Activated T-cell treated with anti-CD3 and anti-CD28 coated beads, Interleukin-2, amount 50 U/mL, for 1 hour (primary cell): ENCODE data around the gene PSENEN.
A peak's percentile ranks its signal among the peaks of the same experiment; 100 is the strongest.

Experiments used
- DNase-seq: peaks from one replicate; pipeline ENCODE4 v3.0.0-alpha.2; 2020

The PSENEN gene

GRCh38 chr19:35745328-35746086, at the start of gene PSENEN, which contains the start of gene U2AF1L4:
PSENEN (plus strand) TSS chr19:35745651; CDS start chr19:35745931, 280 bp downstream.
U2AF1L4 (minus strand) TSS chr19:35745418; CDS start chr19:35745391, 27 bp downstream.
- peak; percentile 93 for DNase-seq

- no peak for DNase-seq
These were observed 49.5 kb upstream of the PSENEN start for GRCh38 chr19:35695895-35696422.

GRCh38 chr19:35696835-35697234, 48.6 kb upstream of the PSENEN start:
- DNase-seq, result no peak

- DNase-seq, result peak; percentile 88
These were observed 43.0 kb upstream of the PSENEN start for GRCh38 chr19:35702223-35703012.

- no peak for DNase-seq
These were observed 42.1 kb upstream of the PSENEN start for GRCh38 chr19:35703343-35703742.

DNA sequence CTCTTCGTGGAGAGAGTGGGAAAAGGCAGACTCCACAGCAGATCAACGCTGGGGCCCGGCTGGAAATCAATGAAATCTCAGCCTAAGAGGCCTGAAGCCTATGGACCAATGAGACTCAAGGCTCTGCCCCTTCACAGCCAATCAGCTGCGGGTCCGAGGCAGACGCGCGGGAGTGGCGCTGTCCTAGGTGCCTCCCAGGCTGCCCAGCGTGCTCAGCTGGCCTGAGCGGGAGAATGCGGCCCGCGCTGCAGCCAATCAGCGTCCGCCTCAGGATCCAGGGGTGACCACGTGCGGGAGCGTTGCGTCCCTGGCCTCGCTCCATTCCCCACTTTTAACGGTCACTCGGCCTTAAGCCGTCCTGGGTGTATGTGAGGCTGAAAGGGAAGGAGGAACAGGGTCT, 41.2 kb upstream of the PSENEN start, which contains the start of gene ZBTB32:
TSS of gene ZBTB32 (plus strand) at position 341 of the 400 bp plus-strand sequence. CDS start 10,069 bp downstream, outside the sequence.
- DNase-seq, result no peak

DNA sequence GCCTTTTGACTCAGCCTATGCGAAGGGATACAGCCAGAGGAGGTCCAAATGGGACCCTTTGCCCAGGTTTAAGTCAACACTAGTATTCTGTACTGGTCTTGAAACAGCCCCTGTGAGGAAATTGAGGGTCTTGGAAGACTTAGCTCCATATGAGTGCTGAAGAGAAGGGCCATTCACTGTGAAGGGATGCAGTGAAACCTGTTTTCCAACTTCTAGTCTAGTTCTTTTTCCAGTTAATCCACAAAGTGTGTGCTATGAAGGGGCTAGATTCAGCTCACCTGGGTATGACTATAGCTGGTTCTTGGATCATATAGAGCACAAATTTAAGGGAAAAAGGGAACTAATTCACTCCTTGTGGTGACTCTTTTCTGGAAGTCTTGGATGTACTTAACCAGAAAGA, 37.1 kb upstream of the PSENEN start:
- no peak for DNase-seq

DNA sequence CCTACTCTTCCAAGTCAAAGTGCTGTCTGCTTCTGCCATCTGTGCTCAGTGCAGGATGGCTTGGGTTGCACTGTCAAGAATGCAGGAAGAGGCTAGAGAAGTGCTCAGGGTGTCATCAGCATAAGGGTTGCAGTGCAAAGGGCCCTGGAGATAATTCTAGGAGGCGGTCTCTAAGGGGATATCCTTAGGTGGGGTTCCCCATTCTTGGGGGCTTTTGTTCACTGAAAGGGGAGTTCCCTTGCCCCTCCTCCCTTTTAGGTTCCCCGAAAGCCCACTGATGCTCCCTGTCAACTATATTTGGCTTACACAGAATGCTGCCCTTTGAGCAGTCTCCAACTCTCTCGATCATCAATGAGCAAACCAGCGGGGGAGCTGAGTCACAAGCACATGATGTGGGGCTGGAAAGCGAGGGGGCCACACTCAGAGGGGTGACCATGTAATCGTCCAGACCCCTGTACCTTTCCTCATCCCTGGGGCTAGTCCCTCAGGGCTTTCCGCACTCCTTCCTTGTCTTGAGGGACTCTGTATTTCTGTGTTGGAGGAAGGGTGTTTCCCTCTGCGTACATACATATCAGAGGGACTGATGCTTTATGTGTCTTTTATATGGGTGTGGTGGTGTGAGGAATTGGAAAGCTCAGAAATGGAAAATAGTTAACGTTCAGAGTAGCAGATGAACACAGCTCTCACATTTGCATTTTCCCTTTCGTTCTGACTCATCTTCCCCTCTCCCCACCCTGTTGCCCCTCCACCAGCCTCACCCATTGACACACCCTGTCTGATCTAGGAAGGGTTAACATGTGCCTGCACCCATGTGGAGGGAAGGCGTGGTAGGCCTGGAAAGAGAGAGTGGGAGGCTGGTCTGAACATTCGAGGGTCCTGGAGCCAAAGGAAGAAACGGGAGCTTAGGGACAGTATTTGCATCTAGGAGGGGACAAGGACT, 34.4 kb upstream of the PSENEN start:
- DNase-seq, result peak; percentile 45

DNA sequence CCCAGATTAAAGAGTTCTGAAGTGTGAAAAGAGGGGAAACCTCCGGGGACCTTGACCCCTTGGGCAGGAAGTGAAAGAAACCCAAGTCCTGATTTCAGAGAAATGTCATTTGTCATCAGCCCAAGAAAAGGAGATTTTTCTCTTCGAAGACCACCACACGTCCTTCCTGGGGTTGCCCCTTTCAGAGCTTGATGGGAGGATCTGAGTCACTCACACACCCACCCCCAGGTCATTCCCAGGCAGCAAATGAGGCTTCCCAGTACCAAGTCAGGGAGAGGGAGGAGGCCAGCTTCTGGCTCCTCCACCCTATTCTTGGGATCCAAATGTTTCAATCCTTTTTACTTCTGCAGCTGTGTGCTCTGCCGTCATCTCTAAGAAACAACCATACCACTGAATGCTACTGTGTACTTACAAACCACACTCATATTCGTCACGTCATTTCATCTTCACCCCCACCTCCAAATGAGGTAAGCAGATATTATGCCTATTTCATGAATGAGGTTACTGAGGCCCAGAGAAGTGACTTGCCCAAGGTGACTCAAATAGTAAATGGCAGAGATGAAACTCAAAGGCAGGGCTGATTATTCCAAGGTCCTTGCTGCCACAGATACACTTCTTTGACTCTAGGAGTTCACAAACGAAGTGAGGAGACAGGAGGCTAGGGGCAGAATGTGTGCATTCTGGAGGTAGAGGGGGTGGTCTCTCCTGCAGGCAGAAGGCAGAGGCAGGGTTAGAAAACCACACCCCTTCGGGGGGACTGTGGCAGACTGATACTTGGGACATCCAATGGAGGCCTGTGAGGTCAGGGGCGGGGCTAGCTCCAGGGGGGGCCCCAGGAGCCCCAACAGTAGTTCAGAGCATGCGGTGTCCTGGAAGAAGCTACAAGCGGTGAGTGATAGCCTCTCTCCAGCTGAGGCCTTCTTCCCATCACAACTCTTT, 32.6 kb upstream of the PSENEN start:
- DNase-seq, result peak; percentile 59

- no peak for DNase-seq
These were observed 32.0 kb upstream of the PSENEN start for GRCh38 chr19:35713506-35713850.

DNA sequence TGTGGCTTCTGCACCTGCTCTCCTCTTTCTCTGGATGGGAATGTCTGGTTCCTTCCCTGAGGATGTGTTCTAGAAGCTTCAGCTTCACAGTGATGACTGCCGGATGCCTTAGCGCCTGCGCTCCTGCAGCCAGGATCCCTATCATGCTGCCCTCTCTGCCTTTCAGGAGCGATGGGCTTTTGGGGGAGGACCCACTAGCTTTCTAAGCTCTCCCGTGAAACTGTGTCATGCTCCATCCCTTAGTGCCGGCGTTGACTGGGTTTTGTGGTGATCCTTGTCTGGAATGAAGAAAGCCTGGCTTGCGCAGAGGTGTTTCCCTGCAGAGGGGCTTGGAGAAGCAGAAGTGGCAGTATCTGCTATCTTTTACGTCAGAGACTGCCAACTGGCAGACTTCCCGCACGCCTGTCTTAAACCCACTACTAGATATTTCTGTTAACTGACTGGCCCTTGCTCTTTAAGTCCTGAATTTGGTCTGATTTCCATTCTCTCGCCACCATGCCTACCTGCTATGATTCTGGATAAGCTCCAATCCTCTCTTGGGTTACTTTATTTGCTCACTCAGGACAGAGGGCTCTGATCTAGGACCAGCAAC, 31.5 kb upstream of the PSENEN start:
- no peak for DNase-seq

- DNase-seq, result no peak
These were observed 30.7 kb upstream of the PSENEN start for GRCh38 chr19:35714601-35715354.

GRCh38 chr19:35715355-35715809, 30.1 kb upstream of the PSENEN start:
- DNase-seq, result no peak

DNA sequence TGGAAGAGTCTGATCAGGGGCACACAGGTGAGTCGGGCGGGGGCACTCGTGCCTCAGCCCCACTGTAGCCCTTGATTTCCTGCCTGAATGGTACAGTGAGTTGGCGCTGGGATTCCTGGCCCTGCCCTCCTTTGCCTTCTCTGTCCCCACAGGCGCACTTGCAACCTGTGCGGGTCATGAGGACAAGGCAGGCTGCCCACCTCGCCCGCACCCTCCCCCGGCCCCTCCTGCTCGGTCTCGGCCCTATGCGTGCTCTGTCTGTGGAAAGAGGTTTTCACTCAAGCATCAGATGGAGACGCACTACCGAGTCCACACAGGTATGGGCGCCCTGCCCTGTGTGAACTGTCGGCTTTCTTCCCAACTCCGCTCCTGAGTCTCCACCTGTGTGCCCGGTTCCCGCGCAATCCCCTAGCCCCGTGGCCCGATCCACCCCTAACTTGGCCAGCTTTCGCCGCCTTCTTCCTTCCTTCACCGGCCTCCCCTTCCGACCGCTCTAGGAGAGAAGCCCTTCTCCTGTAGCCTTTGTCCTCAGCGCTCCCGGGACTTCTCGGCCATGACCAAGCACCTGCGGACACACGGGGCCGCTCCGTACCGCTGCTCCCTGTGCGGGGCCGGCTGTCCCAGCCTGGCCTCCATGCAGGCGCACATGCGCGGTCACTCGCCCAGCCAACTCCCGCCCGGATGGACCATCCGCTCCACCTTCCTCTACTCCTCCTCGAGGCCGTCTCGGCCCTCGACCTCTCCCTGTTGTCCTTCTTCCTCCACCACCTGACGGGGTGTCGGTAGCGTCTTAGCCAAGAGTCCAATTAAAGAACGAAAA, 29.3 kb upstream of the PSENEN start:
- peak; percentile 40 for DNase-seq

- DNase-seq, result peak; percentile 95
These were observed 28.4 kb upstream of the PSENEN start for GRCh38 chr19:35716801-35717664.

GRCh38 chr19:35717665-35718344, 27.6 kb upstream of the PSENEN start, which contains the start of gene KMT2B:
KMT2B (plus strand) TSS chr19:35718003; CDS start chr19:35718019, 16 bp downstream.
- peak; percentile 58 for DNase-seq

- no peak for DNase-seq
These were observed 27.0 kb upstream of the PSENEN start for GRCh38 chr19:35718345-35719041.
